Fibroblast of skin of scalp (primary cell): ENCODE measurements around the gene RPSA.
A peak's percentile ranks its signal among the peaks of the same experiment; 100 is the strongest.
"Not testable (repeated sequence)": the region's sequence is repeated elsewhere in the genome, so short reads cannot be mapped to it uniquely, and the experiment has no call there.

Experiments used
- DNase-seq: peaks from one replicate; pipeline ENCODE4 v3.0.0-alpha.2; 2013

RPSA gene

DNA sequence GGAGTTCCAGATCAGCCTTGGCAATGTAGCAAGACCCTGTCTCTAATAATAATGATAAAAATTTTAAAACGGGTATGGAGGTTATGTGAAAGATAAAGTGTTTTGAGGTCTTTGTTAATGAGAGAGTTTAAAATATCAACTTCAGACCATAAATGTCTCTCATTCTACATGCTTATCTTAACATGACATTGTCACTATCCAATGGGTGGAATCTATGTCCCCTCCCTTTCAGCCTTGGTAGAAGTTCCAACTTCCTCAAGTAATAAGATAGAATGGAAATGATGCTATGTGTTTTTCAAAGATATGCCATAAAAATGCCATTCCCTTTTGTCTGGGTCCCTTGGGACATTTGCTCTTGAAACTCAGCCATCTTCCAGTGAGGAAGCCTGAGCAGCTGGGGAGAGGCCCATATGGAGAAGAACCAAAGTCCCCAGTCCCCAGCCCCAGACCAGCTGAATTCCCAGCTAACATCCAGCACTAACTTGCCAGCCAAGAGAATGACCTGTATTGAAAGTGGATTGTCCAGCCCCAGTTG lies 17.0 kb downstream of the RPSA start:
- peak; percentile 54 for DNase-seq

DNA sequence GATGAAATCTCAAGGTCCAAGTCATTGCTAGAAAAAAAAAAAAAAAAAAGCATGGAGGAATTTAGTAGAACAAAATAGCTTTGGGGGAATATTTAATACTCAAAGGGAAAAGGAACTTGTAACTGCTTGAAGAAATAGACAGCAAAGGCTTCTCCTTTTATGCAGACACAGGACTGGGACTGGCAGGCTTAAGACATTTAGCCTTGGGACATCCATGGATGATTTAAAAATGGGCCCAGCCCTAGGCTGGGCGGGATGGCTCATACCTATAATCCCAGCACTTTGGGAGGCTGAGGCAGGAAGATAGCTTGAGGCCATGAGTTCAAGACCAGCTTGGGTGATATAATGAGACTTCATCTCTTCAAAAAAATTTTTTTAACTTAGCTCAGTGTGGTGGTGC lies 19.8 kb downstream of the RPSA start:
- DNase-seq = no peak

DNA sequence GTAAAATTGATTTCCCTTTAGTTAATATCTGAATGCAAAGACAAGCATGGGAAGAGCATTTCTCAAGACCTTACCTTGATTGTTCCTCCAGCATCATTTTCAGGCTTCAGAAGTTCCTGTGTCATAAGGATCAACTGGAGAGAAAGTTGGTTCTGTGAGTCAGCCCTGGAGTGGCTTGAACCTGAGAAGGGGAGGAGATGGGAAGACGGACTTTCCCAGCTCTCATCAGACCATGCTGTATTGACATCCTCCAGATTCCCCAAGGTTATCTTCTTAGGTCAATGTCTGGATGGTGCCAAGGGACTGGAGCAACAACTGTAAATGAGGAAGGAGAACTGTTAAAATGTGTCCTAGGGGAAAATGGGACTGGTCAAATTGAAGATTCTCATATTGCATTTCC lies 21.0 kb downstream of the RPSA start:
- DNase-seq = no peak

DNA sequence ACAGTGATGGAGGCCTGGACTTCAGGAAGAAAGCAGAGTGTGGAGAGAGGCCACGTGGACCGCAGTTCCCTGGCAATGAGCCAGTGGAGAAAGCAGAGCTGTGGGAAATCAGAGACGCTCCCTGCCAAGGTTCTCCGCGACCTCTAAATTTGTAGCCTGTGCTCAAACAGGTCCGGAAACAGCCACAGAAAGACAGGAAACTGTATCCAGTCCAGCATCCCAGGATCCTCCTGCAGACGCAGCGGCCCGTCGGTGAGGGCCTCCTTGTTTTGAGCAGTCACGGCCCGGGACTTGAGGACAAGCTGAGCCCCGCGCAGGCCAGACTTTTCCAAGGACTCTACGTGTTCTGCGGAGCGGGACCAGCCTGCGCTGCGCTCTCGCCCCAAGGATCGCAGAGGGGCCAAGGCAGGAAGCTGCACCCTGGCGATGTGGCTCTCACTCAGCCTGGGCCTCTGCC lies 22.3 kb downstream of the RPSA start:
- no peak for DNase-seq

DNA sequence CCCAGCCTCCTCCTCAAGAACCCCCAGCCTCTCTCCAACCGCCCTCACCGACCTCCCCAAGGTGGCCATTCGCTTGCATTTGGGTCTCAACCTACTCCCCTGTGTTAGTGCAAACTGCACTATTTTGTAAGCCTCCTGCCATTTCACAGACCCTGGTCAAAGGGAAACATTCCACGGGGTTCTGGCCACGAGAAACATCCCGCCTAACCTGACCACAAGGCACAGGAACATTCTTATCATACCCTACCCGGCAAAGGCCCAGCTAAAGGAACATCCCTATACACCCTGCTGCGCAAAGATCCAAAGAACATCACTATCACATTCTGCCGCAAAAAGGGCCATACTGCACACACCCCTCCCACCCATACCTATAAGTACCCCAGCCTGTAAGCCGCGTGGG lies 22.9 kb downstream of the RPSA start:
- no peak for DNase-seq

DNA sequence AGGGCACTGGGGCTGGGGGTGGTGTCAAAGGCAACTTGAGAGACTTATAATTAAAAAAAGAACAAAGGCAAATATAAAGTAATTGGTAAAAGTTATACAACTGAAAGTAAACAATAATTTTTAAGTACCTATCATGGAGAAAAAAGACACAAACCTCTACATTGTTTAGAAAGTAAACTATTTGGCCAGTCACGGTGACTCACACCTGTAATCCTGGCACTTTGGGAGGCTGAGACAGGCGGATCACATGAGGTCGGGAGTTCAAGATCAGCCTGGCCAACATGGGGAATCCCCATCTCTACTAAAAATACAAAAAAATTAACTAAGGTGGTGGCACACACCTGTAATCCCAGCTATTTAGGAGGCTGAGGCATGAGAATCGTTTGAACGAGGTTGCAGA lies 25.8 kb downstream of the RPSA start:
- DNase-seq = no peak

DNA sequence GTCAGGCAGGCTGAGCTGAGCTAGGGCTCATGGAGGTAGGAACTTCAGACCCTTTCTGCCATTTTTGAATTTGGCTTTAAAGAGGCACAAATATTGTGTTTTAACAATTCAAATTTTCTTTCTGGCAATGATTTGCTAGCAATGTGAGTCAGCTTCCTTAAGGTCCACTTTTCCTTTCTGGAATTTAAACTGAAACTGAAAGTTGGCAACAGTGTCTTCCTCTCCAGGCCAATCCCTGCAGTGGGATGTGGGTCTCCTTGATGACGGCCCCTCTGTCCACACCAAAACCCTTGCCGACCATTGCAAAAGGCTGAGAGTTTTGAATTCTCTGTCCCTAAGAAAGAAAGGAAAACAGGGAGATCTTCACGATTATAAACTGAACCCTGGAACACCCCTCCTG lies 27.1 kb downstream of the RPSA start:
- peak; percentile 41 for DNase-seq

DNA sequence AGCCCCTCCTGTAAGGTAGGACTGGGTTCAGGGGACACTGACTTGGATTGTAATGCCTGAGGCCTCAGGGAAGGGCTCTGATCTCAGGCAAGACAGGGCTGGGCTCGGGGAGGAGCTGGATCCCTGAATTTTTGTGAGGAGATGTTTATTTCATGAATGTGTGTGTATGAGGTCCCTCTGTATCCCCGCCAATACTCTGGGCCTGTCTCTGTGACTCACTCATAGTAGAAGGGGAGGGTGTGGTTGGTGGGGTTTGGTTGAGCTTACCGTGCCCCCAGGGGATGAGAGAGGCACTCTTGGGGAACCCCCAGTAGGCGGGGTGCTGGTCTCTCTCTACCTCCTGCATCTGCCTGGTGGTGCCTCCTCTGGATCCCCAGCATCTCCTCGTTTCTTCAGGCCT lies 28.1 kb downstream of the RPSA start:
- peak; percentile 27 for DNase-seq

DNA sequence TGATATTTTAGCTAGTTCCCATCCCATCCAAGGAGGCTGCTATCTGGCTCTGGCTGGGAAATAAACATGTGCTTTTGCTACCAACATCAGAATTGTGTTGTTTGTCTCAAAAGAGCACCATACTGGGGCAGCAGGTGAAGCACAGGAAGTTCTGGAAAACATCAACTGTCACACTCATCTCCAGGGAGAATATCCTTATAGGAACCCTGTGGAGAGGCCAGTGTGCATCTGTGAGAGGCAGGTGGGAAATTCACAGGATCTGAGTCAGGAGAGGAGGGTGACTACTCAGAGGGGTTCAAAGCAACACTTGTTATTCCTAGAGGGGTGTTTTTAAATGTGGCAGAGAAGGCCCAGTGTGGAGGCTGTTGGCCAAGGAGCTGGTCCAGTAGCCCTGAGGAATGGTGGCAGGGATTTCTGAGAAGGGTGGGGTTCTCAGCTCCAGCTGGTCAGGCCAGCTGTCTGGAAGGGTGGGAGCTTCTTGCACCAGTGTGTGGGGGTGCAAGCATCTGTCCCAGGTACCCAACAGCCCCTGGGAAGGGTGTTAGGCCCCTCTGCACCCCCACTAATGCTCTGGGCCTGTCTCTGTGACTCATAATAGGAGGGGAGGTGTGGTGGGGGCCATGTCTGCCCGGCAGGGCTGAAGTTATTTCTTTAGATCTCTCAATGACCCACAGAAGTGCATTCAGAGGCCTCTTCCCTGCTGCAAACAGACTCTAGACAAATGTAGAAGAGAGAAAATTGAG lies 28.7 kb downstream of the RPSA start:
- DNase-seq = no peak

DNA sequence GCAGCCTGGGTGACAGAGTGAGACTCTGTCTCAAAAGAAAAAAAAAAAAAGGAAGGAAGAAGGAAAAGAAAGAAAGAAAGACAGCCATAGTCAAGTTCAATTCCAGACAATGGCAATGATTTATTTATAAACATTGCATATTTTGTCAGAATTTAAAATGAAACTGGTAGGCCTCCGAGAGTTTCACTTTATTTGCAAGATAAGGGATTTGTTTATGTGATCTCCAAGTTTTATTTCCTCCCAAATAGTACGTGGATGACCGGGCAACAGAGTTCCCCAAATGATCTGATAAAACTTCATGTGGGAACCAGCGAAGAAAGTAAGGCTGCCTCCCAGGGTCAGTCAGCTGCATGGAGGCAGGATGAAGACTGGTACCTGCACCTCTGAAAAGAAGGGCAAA lies 32.4 kb downstream of the RPSA start:
- no peak for DNase-seq

DNA sequence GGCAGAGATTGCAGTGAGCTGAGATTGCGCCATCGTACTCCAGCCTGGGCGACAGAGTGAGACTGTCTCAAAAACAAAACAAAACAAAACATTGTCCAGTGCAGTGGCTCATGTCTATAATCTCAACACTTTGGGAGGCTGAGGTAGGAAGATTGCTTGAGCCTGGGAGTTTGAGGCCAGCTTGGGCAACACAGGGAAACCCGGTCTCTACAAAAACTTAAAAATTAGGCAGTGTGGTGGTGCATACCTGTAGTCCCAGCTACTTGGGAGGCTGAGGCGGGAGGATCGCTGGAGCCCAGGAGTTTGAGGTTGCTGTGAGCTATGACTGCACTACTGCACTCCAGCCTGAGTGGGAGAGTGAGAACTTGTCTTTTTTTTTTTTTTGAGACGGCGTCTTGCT lies 33.8 kb downstream of the RPSA start:
- no peak for DNase-seq

DNA sequence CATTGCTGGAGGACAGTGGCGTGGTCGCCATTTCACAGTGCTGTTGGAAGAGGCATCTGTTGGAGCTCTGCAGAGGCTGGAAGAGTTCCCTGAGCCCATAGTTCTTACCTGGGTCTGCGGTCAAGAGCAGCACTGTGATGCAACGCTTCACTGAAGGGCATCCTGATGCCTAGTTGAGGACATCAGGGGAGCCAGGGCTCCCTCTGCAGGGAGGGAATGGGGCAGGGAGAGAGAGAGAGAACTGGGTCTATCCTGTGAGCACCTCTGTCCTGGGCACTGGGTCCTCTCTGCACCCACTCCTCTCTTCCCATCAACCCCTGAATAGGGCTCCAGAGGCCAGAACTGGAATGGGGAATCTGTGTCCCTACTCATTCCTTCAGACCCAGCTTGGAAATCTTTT lies 37.0 kb downstream of the RPSA start:
- DNase-seq = no peak

DNA sequence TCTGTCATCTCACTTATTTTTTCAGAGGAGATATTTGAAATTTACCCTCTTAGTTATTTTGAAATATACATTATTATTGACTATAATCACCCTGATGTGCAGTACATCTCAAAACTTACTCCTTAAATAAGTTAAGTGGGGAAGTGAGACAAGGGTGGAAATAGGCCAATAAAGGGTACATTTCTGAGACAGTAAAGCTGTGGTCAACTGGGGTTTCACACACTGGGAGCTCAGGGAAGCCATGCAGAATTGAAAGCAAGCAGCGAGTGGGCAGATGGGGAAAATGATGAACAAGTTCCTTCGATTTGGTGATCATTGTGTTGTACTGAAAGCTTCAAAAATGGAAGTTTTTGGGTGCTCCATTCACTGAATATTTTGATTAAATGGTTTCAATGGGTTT lies 39.4 kb downstream of the RPSA start:
- DNase-seq = no peak

DNA sequence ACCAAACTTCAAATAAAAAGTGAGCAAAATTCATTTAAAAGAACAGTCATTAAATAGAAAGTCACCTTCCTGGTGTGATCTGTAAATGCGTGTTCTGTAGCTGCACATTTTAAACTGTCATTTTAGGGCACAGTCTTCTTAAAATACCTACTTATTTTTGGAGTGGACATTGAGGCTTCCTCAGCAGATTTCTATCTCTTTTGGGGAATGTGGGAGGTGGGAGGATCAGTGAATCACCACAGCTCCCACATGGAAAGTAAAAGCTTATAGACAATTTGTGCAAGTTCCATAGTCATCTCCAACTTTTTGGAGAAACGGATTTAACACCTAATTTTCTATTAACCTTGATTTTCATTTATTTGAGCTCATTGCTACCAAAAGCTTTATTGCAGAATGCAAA lies 39.9 kb downstream of the RPSA start:
- DNase-seq = no peak

DNA sequence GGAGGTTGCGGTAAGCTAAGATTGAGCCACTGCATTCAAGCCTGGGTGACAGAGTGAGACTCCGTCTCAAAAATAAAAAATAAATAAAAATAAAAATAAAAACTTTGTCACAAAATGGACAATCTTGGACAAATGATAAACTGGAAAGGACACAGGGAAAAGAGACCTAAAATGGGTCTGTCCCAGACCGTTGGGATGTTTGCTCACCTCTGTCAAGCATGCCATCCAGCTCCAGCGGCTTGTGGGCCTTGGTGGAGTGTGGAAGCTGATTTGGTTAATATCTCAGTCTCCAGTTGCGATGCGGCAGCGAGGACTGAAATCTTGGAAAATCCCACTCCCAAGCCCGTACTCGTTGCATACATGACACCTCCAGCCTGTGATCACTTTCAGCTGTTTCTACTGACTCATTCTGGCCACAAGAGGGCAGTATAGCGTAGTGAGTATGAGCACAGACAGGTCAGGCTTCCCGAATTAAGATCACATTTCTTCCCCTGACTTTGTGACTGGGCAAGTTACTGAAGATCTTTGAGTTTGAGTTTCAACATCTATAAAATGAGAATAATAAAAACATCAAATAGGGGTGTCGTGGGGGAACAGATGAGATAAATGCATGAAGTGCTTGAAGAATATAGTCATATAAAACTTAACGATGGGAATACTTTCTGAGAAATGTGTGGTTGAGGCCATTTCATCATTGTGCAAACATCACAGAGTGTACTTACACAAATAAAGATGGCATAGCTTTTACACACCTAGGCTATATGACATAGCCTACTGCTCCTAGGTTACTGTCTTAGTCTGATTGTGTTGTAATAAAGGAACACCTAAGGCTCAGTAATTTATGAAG lies 41.3 kb downstream of the RPSA start:
- peak; percentile 79 for DNase-seq

DNA sequence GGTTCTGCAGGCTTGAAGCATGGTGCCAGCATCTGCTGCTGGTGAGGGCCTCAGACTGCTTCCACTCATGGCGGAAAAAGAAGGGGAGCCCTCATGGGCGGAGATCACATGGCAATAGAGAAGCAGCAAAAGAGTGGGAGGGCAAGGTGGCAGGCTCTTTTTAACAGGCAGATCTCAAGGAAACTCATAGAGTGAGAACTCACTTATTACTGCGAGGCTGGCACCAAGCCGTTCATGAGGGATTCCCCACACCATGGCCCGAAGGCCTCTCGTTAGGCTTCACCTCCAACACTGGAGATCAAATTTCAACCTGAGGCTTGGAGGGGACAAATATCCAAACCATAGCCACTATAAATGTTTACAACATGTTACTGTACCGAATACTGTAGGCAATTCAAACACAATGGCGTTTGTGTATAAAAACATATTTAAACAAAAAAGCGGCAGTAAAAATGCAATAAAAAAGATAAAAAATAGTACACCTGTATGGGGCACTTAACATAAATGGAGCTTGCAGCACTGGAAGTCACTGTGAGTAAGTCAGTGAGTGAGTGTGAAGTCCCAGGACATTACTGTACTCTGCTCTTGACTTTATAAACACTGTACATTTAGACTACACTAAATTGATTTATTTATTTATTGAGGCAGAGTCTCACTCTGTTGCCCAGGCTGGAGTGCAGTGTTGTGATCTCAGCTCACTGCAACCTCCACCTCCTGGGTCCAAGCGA lies 42.1 kb downstream of the RPSA start:
- DNase-seq = no peak

DNA sequence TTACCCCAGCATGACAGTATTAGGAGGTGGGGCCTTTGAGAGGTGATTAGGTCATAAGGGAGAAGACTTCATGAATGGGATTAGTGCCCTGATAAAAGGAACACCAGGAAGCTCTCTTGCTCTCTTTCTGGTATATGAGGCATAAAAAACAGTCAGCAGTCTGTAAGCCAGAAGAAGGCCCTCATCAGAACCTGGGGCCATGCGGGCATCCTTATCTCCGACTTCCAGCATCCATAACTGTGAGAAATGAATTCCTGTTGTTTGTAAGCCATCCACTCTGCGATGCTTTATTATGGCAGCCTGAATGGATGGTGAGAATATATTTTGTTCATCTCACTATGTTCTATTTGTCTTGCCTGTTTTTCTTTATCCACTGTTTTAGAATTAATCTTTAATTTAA lies 43.3 kb downstream of the RPSA start:
- DNase-seq = no peak

DNA sequence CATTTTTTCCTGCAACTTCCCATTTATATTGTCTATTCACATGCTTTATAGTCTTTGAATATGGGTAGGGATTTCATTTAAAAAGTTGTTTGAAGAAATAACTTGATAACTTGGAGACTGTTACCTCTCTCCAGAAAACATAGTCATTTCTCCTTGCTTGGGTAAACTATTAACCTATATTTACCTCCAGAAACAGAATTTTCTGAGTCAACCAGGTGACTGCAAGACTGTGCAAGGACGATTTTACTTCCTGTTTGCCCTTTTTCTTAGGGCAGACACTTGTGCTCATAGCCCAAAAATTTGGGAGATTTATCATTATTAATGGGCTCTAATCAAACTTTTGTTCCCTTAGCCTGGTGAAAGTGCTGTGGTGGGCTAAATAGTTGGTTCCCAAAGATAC lies 46.6 kb downstream of the RPSA start:
- no peak for DNase-seq

DNA sequence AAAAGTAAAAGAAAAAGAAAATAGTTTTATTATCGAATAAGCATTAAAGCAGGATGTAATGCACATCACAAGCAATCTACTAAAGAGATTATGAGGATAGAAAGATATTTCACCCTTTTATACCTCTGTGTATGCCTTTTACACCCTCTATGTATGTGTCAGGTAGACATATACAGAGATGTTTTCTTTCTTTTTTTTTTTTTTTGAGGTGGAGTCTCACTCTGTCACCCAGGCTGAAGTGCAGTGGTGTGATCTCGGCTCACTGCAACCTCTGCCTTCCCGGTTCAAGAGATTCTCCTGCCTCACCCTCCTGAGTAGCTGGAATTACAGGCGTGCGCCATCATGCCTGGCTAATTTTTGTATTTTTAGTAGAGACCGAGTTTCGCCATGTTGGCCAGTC lies 47.4 kb downstream of the RPSA start:
- not testable (repeated sequence) for DNase-seq

DNA sequence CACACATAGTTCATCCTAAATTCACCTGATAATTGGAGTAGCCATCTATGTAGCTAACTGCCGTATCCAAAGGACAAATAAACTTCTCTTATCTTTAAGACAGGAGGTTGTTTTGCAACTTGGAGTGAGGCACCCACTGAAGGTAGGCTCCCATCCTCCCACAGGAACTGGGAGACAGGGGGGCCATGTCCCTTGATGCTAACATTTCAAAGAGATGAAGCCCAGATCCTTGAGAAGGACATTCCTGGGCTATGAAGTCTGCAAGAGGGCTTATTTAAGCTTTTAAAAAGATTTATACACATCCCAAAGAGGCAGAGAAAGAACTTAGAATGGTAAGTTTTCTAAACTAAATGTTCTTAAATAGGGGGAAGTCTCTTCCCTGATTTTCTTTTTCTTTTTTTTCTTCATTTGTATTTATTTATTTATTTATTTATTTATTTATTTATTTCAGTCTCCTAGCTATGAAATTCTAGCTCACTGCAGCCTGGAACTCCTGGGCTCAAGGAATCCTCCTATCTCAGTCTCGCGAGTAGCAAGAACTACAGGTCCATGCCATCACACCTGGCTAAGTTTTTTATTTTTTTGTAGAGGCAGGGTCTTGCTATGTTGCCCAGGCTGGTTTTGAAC lies 48.2 kb downstream of the RPSA start:
- no peak for DNase-seq

DNA sequence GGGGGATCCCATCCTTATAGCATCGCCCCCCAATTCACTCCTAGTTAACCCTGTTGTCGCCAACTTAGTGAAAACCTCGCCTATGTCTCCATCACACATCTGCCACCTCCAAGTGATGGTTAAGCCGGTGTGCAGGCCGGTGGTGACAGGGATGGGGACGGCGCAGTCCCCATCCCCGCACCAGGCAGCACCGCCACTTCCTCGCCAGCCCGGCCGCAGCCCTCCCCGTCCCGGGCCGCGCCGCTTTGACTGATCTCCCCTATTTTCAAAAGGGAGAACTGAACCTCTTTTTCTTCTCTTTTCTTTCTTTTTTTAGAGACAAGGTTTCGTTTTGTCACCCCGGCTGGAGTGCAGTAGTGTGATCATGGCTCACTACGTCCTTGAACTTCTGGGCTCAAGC lies 49.6 kb downstream of the RPSA start:
- no peak for DNase-seq

DNA sequence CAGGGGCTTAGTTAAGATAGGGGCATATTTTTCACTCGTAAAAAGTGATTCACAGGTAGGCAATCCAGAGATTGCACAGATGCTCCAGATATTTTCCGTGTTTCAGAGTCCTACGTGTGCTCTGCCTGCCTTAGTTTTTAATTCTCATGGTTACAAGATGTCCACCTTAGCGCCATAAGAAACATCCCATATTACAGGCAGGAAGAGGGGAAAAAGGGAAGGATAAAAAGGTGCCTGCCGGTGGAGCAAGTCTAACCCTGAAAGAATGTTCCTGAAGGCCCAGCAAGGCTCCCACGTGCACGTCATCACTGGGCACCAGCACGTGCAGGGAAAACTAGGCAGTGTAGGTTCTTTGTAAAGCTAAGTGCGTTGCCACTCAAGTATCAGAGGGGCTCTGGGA lies 50.8 kb downstream of the RPSA start:
- no peak for DNase-seq

DNA sequence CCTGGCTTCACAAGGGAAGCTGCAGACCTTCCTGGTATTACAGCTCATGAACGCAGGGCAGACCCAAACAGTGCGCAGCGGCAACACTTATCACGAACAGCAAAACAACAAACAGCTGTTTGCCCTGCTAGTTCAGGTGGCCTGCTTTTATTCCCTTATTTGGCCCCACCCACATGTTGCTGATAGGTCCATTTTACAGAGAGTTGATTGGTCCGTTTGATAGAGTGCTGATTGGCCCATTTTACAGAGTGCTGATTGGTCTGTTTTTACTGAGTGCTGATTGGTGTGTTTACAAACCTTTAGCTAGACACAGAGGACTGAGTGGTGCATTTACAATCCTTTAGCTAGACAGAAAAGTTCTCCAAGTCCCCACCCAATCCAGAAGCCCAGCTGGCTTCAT lies 52.1 kb downstream of the RPSA start:
- DNase-seq = not testable (repeated sequence)
